GM19351 (cell line): ENCODE results near the gene SNAP25.

Experiments
- ATAC-seq: cut with Tn5 transposase; IDR thresholded peaks from one replicate; pipeline ENCODE4 v1.9.1; 2021; ENCODE audit warnings: mild to moderate bottlenecking, moderate library complexity; ENCODE audit not compliant: unreplicated experiment

Gene SNAP25

GRCh38 chr20:10300582-10301446 is 82.2 kb downstream of the SNAP25 start:
- no peak for ATAC-seq

- ATAC-seq: no peak
These were observed 85.2 kb downstream of the SNAP25 start for GRCh38 chr20:10303852-10304251.

- no peak for ATAC-seq
These were observed 85.9 kb downstream of the SNAP25 start for GRCh38 chr20:10304471-10305046.

- ATAC-seq: no peak
These were observed 88.1 kb downstream of the SNAP25 start for GRCh38 chr20:10306440-10307358.

GRCh38 chr20:10307359-10307735 is 88.7 kb downstream of the SNAP25 start:
- ATAC-seq: no peak

- no peak for ATAC-seq
These were observed 90.0 kb downstream of the SNAP25 start for GRCh38 chr20:10308652-10309051.

GRCh38 chr20:10309326-10309725 is 90.7 kb downstream of the SNAP25 start:
- no peak for ATAC-seq

- ATAC-seq: no peak
These were observed 93.5 kb downstream of the SNAP25 start for GRCh38 chr20:10312111-10312510.

- no peak for ATAC-seq
These were observed 94.6 kb downstream of the SNAP25 start for GRCh38 chr20:10313215-10313614.

GRCh38 chr20:10313701-10314100 is 95.1 kb downstream of the SNAP25 start:
- no peak for ATAC-seq

GRCh38 chr20:10314198-10314597 is 95.6 kb downstream of the SNAP25 start:
- ATAC-seq: no peak

- no peak for ATAC-seq
These were observed 96.5 kb downstream of the SNAP25 start for GRCh38 chr20:10315138-10315537.

- ATAC-seq: no peak
These were observed 98.0 kb downstream of the SNAP25 start for GRCh38 chr20:10316582-10316981.

GRCh38 chr20:10318291-10319024 is 99.8 kb downstream of the SNAP25 start:
- ATAC-seq: no peak

- ATAC-seq: no peak
These were observed 101.2 kb downstream of the SNAP25 start for GRCh38 chr20:10319855-10320254.

GRCh38 chr20:10321138-10321717 is 102.6 kb downstream of the SNAP25 start:
- ATAC-seq: no peak

- ATAC-seq: no peak
These were observed 103.7 kb downstream of the SNAP25 start for GRCh38 chr20:10322073-10323012.

- ATAC-seq: no peak
These were observed 105.1 kb downstream of the SNAP25 start for GRCh38 chr20:10323729-10324128.

GRCh38 chr20:10324198-10324847 is 105.7 kb downstream of the SNAP25 start:
- ATAC-seq: no peak
